HG03521 (cell line): ENCODE results near the gene DAZL.

Source experiments
- ATAC-seq: cut with Tn5 transposase; IDR thresholded peaks from one replicate; pipeline ENCODE4 v1.9.1; 2021; ENCODE audit warnings: mild to moderate bottlenecking, moderate library complexity; ENCODE audit not compliant: unreplicated experiment

DAZL gene

DNA sequence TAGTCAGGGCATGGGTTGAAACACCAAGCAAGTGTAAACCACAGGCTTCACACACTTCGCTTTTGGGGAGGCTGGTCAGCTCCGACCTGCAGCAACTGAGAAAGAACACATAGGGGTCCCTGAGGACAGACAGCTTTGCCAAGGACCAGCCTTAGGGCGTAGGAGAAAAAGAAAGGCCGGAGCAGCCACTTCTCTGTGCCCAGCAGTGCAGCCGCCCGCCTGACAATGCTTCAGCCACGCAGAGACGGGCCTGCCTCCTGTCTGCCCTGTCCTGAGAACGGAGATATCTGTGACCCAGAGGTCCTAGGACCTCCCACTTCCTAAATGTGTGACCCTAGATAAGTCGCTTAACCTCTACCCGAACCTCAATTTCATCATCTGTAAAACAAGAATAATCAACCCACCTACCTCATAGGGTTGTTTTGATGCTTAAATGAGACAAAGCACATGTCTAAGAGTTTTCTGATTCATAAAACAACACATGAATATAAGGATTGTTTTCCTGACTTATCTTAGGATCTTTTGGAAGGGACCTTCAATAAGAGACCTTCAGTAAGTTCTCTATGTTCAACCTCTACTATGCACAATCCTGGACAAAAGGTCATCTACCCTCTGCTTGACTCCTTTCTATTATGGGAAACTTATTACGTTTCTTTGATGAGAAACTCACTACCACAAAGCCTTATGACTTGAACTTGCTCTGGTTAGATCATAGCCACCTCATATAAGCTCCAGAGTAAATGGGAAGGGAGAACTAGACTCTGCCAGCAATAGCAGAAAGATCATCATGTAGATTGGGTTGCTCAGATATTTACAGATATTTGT, 58.8 kb downstream of the DAZL start:
- no peak for ATAC-seq

- no peak for ATAC-seq
Observed at GRCh38 chr3:16545413-16546185, 59.6 kb downstream of the DAZL start.

GRCh38 chr3:16543242-16543864, 61.9 kb downstream of the DAZL start:
- no peak for ATAC-seq

DNA sequence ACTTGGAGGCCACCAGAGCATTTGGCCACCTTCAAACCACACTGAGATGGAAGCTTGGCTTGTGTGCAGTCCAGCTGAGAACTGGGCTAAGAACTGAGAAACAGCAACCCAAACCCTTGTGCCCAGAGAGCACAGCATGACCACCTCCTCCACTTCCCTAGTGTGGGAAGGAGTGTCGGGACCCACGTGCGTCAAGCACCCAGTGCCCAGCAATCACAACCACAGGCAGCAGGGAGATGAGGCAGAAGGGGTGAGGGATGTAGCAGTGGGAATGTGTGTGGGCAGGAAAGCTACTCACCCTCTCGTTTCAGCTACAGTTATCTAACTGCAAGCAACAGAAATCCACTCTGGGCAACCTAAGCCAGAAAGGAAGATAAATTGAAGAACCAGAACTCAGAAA, 66.7 kb downstream of the DAZL start:
- ATAC-seq: no peak

DNA sequence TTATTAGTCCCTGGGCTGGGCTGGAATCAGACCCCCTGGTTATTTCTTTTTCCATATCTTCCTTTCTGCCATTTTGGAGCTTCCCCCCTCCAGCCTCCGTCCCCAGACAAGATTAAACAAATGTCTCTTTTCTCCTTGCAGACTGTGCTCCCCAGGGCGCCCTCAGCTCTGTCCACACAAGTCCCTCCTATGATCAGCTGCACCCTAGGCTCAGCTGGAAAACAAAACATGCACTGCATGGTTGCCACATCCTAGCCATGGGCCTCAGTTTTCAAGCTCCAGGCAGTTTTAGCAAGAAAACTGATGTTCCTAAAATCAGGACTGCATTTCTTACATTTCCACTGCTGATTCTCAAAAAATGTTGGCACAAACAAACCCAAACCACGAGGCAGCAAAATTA, 68.2 kb downstream of the DAZL start:
- ATAC-seq: no peak
